SH-SY5Y (cell line): ENCODE measurements around the gene GCNT1.

Experiments used
- GATA2 ChIP-seq: IDR thresholded peaks from 2 replicates; pipeline ENCODE4 v1.6.1; 2011; ENCODE audit warnings: mild to moderate bottlenecking, low read depth, low read length
- GATA3 ChIP-seq: IDR thresholded peaks from 2 replicates; pipeline ENCODE4 v1.6.1; 2011; ENCODE audit warnings: low read depth, mild to moderate bottlenecking, low read length, moderate library complexity

- TF ChIP-seq GATA3 = no peak
- TF ChIP-seq GATA2 = no peak
Measured at GRCh38 chr9:76510446-76510845, 51.5 kb downstream of the GCNT1 start.
